Fibroblast of skin of left biceps (primary cell): ENCODE results near the gene INPP5D.

Experiments
- DNase-seq, 2 experiments: peaks; one replicate each; pipeline ENCODE4 v3.0.0-alpha.2; 2013; ENCODE audit warnings: low read depth in 2 of 2

Gene INPP5D

GRCh38 chr2:233075141-233075965, 15.2 kb downstream of the INPP5D start:
- DNase-seq, result no peak

- no peak for DNase-seq
Observed at GRCh38 chr2:233075966-233076339, 15.8 kb downstream of the INPP5D start.

GRCh38 chr2:233076749-233077148, 16.6 kb downstream of the INPP5D start:
- DNase-seq, result no peak

GRCh38 chr2:233079473-233079877, 19.3 kb downstream of the INPP5D start:
- DNase-seq, result no peak

GRCh38 chr2:233079953-233080835, 20.1 kb downstream of the INPP5D start:
- no peak for DNase-seq

GRCh38 chr2:233080836-233081229, 20.7 kb downstream of the INPP5D start:
- DNase-seq, result no peak

- no peak for DNase-seq
Observed at GRCh38 chr2:233081232-233081730, 21.1 kb downstream of the INPP5D start.

- no peak for DNase-seq
Observed at GRCh38 chr2:233081731-233082221, 21.6 kb downstream of the INPP5D start.

GRCh38 chr2:233082222-233082930, 22.2 kb downstream of the INPP5D start:
- DNase-seq, result no peak

GRCh38 chr2:233082931-233083755, 23.0 kb downstream of the INPP5D start:
- no peak for DNase-seq

- no peak for DNase-seq
Observed at GRCh38 chr2:233083782-233084181, 23.6 kb downstream of the INPP5D start.

GRCh38 chr2:233084488-233084887, 24.3 kb downstream of the INPP5D start:
- no peak for DNase-seq

- DNase-seq, result no peak
Observed at GRCh38 chr2:233085037-233085838, 25.1 kb downstream of the INPP5D start.

GRCh38 chr2:233085839-233086150, 25.7 kb downstream of the INPP5D start:
- no peak for DNase-seq

- DNase-seq, result no peak
Observed at GRCh38 chr2:233087713-233088112, 27.6 kb downstream of the INPP5D start.

- no peak for DNase-seq
Observed at GRCh38 chr2:233088972-233089345, 28.8 kb downstream of the INPP5D start.

GRCh38 chr2:233089851-233090250, 29.7 kb downstream of the INPP5D start:
- no peak for DNase-seq

- DNase-seq, result no peak
Observed at GRCh38 chr2:233090879-233091278, 30.7 kb downstream of the INPP5D start.

GRCh38 chr2:233091595-233092375, 31.6 kb downstream of the INPP5D start:
- no peak for DNase-seq
